Measurements from ENCODE around the gene PCDHB13. TPM values are rescaled to one million over a fixed set of nuclear protein-coding genes. Genes with fewer than 3 reads are reported as not detected.

Gene PCDHB13
- total RNA-seq: 0.22 and 0.66 TPM in 2 replicates

DNA sequence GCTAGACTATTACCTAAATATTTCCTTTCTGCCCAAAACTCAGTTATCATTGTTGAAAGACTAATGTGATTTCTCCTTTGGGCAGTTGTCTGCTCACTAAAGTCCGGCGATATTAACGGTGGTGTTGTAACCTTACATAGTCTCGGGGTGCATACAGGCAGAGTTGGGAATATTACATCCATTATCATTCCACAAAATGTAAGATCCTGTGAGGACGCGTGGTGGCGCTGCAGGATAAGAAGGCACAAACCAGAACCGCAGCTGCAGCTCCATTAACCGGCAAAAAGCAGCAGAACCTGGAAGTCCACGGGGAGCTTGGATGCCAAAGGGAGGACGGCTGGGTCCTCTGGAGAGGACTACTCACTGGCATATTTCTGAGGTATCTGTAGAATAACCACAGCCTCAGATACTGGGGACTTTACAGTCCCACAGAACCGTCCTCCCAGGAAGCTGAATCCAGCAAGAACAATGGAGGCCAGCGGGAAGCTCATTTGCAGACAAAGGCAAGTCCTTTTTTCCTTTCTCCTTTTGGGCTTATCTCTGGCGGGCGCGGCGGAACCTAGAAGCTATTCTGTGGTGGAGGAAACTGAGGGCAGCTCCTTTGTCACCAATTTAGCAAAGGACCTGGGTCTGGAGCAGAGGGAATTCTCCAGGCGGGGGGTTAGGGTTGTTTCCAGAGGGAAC is at the start of gene PCDHB13:
Gene PCDHB13, plus strand, starts transcription at position 264 of the 684 bp plus-strand sequence. Its CDS starts 205 bp downstream, at position 469.

DNA sequence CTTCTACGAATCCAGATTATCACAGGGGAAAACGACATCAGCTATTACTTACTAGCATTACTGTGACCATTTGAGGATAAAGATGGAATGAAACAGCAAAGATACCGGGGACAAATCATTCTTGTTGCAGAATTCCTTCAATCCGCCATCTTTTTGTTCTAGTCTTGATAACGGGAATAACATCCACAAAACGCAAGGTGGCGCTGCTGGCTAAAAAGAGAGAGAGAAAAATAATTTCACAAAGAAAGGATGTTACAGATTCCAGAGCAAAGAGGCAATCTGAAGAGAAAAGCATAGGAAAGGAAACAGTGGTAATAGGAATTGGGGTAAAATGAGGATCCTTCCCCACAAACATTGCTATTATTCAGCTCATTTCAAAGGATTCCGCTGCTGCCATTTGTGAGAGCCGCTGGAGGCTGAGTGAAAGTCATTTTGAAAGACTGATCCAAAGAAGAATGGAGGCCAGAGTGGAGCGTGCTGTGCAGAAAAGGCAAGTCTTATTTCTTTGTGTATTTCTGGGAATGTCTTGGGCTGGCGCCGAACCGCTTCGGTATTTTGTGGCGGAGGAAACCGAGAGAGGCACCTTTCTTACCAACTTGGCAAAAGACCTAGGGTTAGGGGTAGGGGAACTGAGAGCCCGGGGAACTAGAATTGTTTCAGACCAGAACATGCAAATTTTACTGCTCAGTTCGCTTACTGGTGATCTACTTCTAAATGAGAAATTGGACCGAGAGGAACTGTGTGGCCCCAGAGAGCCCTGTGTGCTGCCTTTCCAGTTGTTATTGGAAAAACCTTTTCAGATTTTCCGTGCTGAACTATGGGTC is 41.1 kb upstream of the PCDHB13 start, which contains the start of gene PCDHB7:
Gene PCDHB7, plus strand, starts transcription at position 264 of the 824 bp plus-strand sequence. Its CDS starts 192 bp downstream, at position 456.

DNA sequence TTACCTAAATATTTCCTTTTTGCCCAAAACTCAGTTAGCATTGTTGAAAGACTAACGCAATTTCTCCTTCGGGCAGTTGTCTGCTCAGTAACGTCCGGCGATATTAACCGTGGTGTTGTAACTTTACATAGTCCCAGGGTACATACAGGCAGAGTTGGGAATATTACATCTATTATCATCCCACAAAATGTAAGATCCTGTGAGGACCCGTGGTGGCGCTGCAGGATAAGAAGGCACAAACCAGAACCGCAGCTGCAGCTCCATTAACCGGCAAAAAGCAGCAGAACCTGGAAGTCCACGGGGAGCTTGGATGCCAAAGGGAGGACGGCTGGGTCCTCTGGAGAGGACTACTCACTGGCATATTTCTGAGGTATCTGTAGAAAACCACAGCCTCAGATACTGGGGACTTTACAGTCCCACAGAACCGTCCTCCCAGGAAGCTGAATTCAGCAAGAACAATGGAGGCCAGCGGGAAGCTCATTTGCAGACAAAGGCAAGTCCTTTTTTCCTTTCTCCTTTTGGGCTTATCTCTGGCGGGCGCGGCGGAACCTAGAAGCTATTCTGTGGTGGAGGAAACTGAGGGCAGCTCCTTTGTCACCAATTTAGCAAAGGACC is 36.0 kb upstream of the PCDHB13 start, which contains the start of gene PCDHB8:
Gene PCDHB8, plus strand, starts transcription at position 214 of the 615 bp plus-strand sequence. Its CDS starts 245 bp downstream, at position 459.

DNA sequence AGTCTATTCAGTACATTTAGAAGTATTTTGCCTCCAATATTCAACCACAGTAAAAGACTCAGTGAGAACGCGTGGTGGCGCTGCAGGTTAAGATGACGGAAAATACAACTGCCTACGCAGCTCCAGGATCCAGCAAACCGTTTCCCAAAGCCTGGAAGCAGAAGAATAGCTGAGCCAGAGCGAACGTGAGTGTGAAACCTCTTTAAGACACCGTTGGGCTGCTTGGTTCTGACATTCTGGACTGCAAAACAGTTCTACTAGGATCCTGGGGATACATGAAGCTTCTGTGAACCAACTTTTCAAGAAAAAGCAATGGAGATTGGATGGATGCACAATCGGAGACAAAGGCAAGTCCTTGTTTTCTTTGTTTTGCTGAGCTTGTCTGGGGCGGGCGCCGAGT is 31.5 kb upstream of the PCDHB13 start, which contains the start of gene PCDHB16:
Gene PCDHB16, plus strand, starts transcription at position 140 of the 400 bp plus-strand sequence. Its CDS starts 173 bp downstream, at position 313.

DNA sequence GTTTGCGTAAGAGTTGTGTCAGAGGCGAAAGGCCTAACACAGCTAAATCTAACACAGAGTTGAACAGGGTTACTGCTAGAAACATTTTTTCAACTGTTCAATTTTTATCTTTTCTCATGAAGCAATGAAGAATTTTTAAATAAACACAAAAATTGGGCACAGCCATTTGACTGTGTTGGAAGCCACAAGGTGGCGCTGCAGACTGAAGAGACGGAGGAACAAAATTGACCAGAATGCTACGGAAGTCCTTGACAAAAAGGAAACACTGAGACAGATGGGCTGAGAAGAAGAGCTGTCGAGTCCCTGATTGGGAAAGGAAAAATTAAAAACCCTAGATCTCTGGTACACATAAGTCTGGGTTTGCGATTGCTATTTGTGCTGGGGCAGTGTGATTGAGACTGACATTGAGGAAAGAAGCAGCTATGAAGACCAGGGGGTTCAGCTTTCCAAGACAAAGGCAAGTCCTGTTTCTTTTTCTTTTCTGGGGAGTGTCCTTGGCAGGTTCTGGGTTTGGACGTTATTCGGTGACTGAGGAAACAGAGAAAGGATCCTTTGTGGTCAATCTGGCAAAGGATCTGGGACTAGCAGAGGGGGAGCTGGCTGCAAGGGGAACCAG is 26.7 kb upstream of the PCDHB13 start, which contains the start of gene PCDHB9:
Gene PCDHB9, plus strand, starts transcription at position 265 of the 616 bp plus-strand sequence. Its CDS starts 158 bp downstream, at position 423.

DNA sequence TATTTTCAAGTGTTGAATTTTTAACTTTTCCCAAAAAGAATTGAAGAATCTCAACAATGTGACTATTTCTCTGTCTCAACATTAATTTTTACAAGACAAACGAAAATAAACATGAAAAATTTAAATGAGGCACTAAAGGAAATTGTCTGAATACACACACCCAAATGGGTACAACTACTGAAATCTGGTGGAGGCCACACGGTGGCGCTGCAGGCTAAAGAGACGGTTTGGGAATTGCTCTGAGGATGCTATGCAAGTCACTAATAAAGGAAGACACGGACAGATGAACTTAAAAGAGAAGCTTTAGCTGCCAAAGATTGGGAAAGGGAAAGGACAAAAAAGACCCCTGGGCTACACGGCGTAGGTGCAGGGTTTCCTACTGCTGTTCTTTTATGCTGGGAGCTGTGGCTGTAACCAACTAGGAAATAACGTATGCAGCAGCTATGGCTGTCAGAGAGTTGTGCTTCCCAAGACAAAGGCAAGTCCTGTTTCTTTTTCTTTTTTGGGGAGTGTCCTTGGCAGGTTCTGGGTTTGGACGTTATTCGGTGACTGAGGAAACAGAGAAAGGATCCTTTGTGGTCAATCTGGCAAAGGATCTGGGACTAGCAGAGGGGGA is 21.5 kb upstream of the PCDHB13 start, which contains the start of gene PCDHB10:
Gene PCDHB10, plus strand, starts transcription at position 244 of the 616 bp plus-strand sequence. Its CDS starts 200 bp downstream, at position 444.

DNA sequence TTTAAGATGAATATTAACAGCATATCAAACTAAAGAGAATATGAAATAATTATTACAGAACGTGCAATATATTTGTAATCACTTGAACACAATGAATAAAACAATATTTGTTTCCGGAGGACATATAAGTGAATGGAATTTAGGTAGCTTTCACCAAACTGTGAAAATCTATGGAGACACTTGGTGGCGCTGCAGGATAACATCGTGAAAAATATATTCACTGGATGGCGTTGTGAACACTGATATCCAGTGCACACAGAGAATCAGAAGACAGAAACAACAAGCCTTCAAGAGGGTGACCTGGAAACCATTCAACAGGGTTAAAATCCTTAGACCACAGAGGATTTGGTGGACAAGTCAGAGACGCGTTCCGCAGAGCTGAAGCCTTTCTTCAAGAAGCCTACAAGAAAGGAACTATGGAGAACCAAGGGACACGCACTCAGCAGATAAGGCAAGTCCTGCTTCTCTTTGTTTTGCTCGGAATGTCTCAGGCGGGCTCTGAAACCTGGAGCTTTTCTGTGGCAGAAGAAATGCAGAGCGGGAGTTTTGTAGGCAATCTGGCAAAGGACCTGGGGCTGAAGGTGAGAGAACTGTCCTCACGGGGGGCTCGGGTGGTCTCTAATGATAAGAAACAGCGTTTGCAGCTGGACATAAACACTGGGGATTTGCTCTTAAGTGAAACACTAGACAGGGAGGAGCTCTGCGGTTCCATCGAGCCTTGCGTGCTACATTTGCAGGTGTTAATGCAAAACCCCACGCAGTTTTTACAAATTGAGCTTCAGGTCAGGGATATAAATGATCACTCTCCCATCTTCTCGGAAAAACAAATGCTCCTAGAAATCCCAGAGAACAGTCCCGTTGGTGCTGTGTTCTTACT is 14.1 kb upstream of the PCDHB13 start, which contains the start of gene PCDHB11:
Gene PCDHB11, plus strand, starts transcription at position 269 of the 877 bp plus-strand sequence. Its CDS starts 148 bp downstream, at position 417.

DNA sequence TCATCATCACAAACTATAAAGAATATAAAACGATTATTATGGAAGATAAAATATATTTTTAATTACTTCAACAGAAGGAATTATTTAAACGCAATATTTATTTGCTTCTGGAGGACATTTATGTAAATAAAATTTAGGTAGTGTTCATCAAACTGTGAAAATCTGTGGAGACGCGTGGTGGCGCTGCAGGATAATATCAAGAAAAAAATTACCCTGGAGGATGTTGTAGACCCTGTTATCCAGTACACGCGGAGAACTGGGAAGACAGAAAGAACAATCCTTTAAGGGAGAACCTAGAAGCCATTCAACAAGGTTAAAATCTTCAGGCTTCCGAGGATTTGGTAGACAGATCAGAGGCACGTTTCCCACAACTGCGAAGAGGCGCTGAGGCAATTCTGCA is 5.2 kb upstream of the PCDHB13 start, which contains the start of gene PCDHB12:
Gene PCDHB12, plus strand, starts transcription at position 242 of the 400 bp plus-strand sequence. CDS start 189 bp downstream, outside the sequence.

DNA sequence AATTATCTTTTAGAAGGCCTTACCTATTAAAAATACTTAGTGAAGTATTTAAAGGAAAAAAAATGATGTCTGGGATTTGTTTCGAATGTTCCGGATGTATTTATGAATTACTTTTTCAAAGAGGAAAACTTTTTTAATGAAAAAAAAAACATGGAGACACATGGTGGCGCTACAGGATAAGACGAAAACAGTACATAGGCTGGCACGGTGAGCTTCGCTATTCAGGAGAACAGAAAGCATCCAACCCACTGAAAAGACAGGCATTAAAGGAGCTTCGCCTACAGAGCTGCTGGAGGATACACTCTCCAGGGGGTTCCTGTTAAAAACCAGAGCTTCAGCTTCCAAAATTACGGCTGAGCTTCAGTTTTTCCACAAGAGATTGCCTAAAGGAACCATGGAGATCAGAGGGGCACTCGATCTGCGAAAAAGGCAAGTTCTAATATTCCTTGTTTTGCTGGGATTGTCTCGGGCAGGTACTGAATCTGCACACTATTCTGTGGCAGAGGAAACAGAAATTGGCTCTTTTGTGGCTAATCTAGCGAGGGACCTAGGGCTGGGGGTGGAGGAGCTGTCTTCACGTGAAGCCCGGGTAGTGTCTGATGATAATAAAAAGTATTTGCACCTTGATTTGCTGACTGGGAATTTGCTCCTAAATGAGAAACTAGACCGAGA is 9.5 kb downstream of the PCDHB13 start, which contains the start of gene PCDHB14:
Gene PCDHB14, plus strand, starts transcription at position 232 of the 672 bp plus-strand sequence. Its CDS starts 163 bp downstream, at position 395.

DNA sequence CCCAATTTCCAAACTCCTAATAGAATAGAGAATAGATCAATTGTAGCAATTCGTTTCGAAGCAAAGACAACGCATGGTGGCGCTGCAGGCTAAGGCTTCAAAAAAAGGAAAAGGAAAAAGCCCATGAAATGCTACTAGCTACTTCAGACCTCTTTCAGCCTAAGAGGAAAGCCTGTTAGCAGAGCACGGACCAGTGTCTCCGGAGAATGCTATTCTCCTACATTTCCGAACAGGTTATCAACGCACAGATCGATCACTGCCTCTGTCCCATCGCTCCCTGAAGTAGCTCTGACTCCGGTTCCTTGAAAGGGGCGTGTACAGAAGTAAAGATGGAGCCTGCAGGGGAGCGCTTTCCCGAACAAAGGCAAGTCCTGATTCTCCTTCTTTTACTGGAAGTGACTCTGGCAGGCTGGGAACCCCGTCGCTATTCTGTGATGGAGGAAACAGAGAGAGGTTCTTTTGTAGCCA is 31.6 kb downstream of the PCDHB13 start, which contains the start of gene PCDHB15:
Gene PCDHB15, plus strand, starts transcription at position 146 of the 468 bp plus-strand sequence. Its CDS starts 184 bp downstream, at position 330.

Other genes with a start within 250 kb of the PCDHB13 start
- gene PCDHAC2, start 247.4 kb upstream of the PCDHB13 start, total RNA-seq: 1.8 and 3.3 TPM in 2 replicates
- gene PCDHB1, start 162.5 kb upstream of the PCDHB13 start, total RNA-seq: not detected in 2 replicates
- 0.66 and 0.72 TPM in 2 replicates for gene PCDHB2, start 119.3 kb upstream of the PCDHB13 start, total RNA-seq
- gene PCDHB3, start 113.4 kb upstream of the PCDHB13 start, total RNA-seq: 0.14 and 0.27 TPM in 2 replicates
- gene PCDHB4, start 92.1 kb upstream of the PCDHB13 start, total RNA-seq: 0.07 and 0.13 TPM in 2 replicates
- 0.40 and 0.43 TPM in 2 replicates for gene PCDHB5, start 78.7 kb upstream of the PCDHB13 start, total RNA-seq
- gene PCDHB6, start 63.9 kb upstream of the PCDHB13 start, total RNA-seq: 0.07 TPM in 1 of 2 replicates, not detected in the other
- 0.22 and 0.40 TPM in 2 replicates for gene PCDHB7, start 41.3 kb upstream of the PCDHB13 start, total RNA-seq
- gene PCDHB8, start 36.1 kb upstream of the PCDHB13 start, total RNA-seq: 0.07 and 0.13 TPM in 2 replicates
- 0.07 and 0.13 TPM in 2 replicates for gene PCDHB16, start 31.5 kb upstream of the PCDHB13 start, total RNA-seq
- 0.13 and 0.14 TPM in 2 replicates for gene PCDHB9, start 26.8 kb upstream of the PCDHB13 start, total RNA-seq
- gene PCDHB10, start 21.6 kb upstream of the PCDHB13 start, total RNA-seq: 0.22 and 0.66 TPM in 2 replicates
- gene PCDHB11, start 14.3 kb upstream of the PCDHB13 start, total RNA-seq: 0.07 and 0.27 TPM in 2 replicates
- 0.07 and 0.27 TPM in 2 replicates for gene PCDHB12, start 5.2 kb upstream of the PCDHB13 start, total RNA-seq
- gene PCDHB14, start 9.4 kb downstream of the PCDHB13 start, total RNA-seq: 0.14 and 0.53 TPM in 2 replicates
- gene PCDHB15, start 31.5 kb downstream of the PCDHB13 start, total RNA-seq: 0.14 and 0.66 TPM in 2 replicates
- 0.27 and 0.50 TPM in 2 replicates for gene SLC25A2, start 90.1 kb downstream of the PCDHB13 start, total RNA-seq
- gene TAF7, start 106.9 kb downstream of the PCDHB13 start, total RNA-seq: 62.1 and 70.6 TPM in 2 replicates
- gene PCDHGA1, start 116.6 kb downstream of the PCDHB13 start, total RNA-seq: 0.22 and 0.40 TPM in 2 replicates
- 1.1 and 1.2 TPM in 2 replicates for gene PCDHGA2, start 124.8 kb downstream of the PCDHB13 start, total RNA-seq
- gene PCDHGA3, start 129.9 kb downstream of the PCDHB13 start, total RNA-seq: 0.65 and 0.93 TPM in 2 replicates
- gene PCDHGB1, start 136.2 kb downstream of the PCDHB13 start, total RNA-seq: 0.50 and 0.66 TPM in 2 replicates
- 2.2 and 5.2 TPM in 2 replicates for gene PCDHGA4, start 141.1 kb downstream of the PCDHB13 start, total RNA-seq
- gene PCDHGB2, start 146.1 kb downstream of the PCDHB13 start, total RNA-seq: 1.3 and 2.0 TPM in 2 replicates
- 0.72 and 1.1 TPM in 2 replicates for gene PCDHGA5, start 150.2 kb downstream of the PCDHB13 start, total RNA-seq
- 1.4 and 2.9 TPM in 2 replicates for gene PCDHGB3, start 156.3 kb downstream of the PCDHB13 start, total RNA-seq
- gene PCDHGA6, start 160.0 kb downstream of the PCDHB13 start, total RNA-seq: 2.1 and 2.9 TPM in 2 replicates
- 0.65 and 2.0 TPM in 2 replicates for gene PCDHGA7, start 168.8 kb downstream of the PCDHB13 start, total RNA-seq
- gene PCDHGB4, start 173.8 kb downstream of the PCDHB13 start, total RNA-seq: 5.6 and 9.7 TPM in 2 replicates
- gene PCDHGA8, start 178.7 kb downstream of the PCDHB13 start, total RNA-seq: 0.72 and 1.6 TPM in 2 replicates
- gene PCDHGB5, start 184.0 kb downstream of the PCDHB13 start, total RNA-seq: 9.1 and 13.4 TPM in 2 replicates
- gene PCDHGA9, start 188.9 kb downstream of the PCDHB13 start, total RNA-seq: 4.3 and 4.6 TPM in 2 replicates
- gene PCDHGB6, start 194.1 kb downstream of the PCDHB13 start, total RNA-seq: 2.9 and 3.3 TPM in 2 replicates
- 4.7 and 5.5 TPM in 2 replicates for gene PCDHGA10, start 199.1 kb downstream of the PCDHB13 start, total RNA-seq
- gene PCDHGB7, start 203.8 kb downstream of the PCDHB13 start, total RNA-seq: 9.4 and 9.8 TPM in 2 replicates
- 12.5 and 13.6 TPM in 2 replicates for gene PCDHGA11, start 207.1 kb downstream of the PCDHB13 start, total RNA-seq
- gene PCDHGA12, start 216.6 kb downstream of the PCDHB13 start, total RNA-seq: 10.8 and 12.6 TPM in 2 replicates